Activated CD4-positive, alpha-beta memory T cell treated with anti-CD3 and anti-CD28 coated beads, Interleukin-2, amount 10 ng/mL, durations not matched to agents 7 days and 5 days (primary cell): Measurements from ENCODE around the gene LOXL3. TPM values are rescaled to one million over a fixed set of nuclear protein-coding genes. Genes with fewer than 3 reads are reported as not detected.

Experiments used
- CTCF ChIA-PET: fragments of 350-600 bp; sonication (Branson Sonifier 250); formaldehyde crosslinking; loops from one replicate; lab custom pipeline; 2021; ENCODE audit warnings: antibody characterized with exemption, inconsistent platforms; lab: Charles Lee
- POLR2A ChIA-PET: fragments of 350-600 bp; sonication (Branson Sonifier 250); formaldehyde crosslinking; loops from one replicate; lab custom pipeline; 2021; ENCODE audit warnings: antibody characterized with exemption; lab: Charles Lee
- DNase-seq: peaks from one replicate; pipeline ENCODE4 v3.0.0-alpha.2; 2020
- H3K27ac Mint-ChIP-seq: one replicate; pipeline ENCODE4 v1.8.0; 2021; ENCODE audit warnings: mild to moderate bottlenecking, mixed read lengths
- H3K27me3 Mint-ChIP-seq: one replicate; pipeline ENCODE4 v1.8.0; 2021; ENCODE audit warnings: mixed read lengths
- H3K36me3 Mint-ChIP-seq: one replicate; pipeline ENCODE4 v1.8.0; 2021; ENCODE audit warnings: low read depth, mixed read lengths
- H3K4me1 Mint-ChIP-seq: one replicate; pipeline ENCODE4 v1.8.0; 2021; ENCODE audit warnings: mixed read lengths
- H3K4me3 Mint-ChIP-seq: one replicate; pipeline ENCODE4 v1.8.0; 2021; ENCODE audit warnings: mild to moderate bottlenecking, mixed read lengths
- H3K9me3 Mint-ChIP-seq: one replicate; pipeline ENCODE4 v1.8.0; 2021; ENCODE audit warnings: mixed read lengths
- total RNA-seq, 2 experiments: library from RNA; stranded (reverse); gene quantifications; one replicate each; pipeline ENCODE4 v1.2.3, GENCODE V29; 2021

LOXL3 gene
- total RNA-seq, 2 experiments from 2014 or later = 0.60 to 0.70 TPM

DNA sequence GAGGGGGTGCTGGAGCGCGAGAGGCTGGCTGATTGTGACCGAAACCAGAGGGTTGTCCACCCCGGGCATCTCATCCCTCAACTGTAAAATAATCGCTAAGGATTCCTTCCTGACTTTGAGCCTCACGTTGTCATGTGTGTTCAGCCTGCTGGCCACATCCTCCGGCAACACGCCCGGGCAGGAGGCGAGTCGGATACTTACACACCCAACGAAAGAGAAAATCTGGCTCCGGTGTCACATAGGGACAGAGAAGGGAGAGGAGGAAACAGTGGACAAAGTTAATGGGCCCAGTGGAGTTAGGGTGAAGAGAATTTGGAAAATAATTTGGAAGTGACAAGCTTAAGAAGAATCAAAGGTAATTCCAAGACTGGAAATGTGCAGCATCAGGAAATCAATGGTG lies 37.1 kb downstream of the LOXL3 start:
- Mint-ChIP-seq H3K27ac (no peak overlapping the region), H3K4me3 (peak overlapping the region; percentile 64), H3K27me3 (peaks cover 75% of the 10 kb centered on the region), H3K4me1 (peaks cover 30% of the 10 kb centered on the region), H3K9me3 (no peaks in the 10 kb centered on the region), H3K36me3 (peaks cover 10% of the 10 kb centered on the region)
- ChIA-PET POLR2A (interaction anchor here (0.7 to 6.9 kb wide), 9 partner anchors 8 to 73 kb away, joined by 3 to 64 read pairs (median 11); partner anchors contain the start of genes AUP1, CCDC142, HTRA2 and LBX2), CTCF (interaction anchor here (1.3 kb wide), 1 partner anchor 34 kb away, joined by 4 read pairs; the partner anchor contains the start of genes CCDC142 and TTC31)
- no peak for DNase-seq

DNA sequence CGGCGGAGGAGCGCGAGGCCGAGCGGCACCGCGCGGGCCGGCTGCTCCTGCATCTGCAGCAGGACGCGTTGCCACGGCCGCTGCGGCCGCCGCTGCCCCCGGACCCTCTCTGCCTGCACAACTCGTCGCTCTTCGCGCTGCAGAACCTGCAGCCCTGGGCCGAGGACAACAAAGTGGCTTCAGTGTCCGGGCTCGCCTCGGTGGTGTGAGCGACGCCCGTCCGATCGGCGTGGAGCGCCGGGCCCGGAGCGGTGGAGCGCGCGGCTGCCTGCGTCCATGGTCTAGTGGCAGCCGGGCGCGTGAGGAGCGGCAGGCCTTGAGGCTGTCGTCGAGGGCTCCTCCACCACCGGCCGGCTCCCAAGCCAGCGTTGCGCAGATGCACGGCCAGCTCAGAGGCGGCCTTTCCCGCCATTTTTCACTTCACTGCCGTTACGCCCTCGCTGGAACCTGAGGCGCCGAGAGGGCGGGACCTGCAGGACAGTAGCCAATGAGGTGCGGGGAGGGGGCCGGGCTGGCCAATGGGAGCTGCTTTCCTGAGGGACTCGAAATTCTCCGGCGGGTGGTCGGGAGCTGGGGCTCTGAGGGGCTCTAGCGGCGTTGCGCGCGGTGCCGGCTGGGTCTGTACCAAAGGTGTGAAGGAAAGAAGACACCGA lies 37.6 kb downstream of the LOXL3 start:
- Mint-ChIP-seq H3K36me3 (peaks cover 10% of the 10 kb centered on the region), H3K27ac (no peak overlapping the region), H3K9me3 (no peaks in the 10 kb centered on the region), H3K4me3 (peak overlapping the region; percentile 64), H3K27me3 (peaks cover 80% of the 10 kb centered on the region), H3K4me1 (peaks cover 35% of the 10 kb centered on the region)
- POLR2A ChIA-PET = interaction anchor here (0.7 to 6.9 kb wide), 9 partner anchors 7 to 73 kb away, joined by 3 to 64 read pairs (median 11); partner anchors contain the start of genes AUP1, CCDC142, HTRA2 and LBX2
- peak; percentile 81 for DNase-seq
- CTCF ChIA-PET = interaction anchor here (1.3 kb wide), 1 partner anchor 33 kb away, joined by 4 read pairs; the partner anchor contains the start of genes CCDC142 and TTC31

DNA sequence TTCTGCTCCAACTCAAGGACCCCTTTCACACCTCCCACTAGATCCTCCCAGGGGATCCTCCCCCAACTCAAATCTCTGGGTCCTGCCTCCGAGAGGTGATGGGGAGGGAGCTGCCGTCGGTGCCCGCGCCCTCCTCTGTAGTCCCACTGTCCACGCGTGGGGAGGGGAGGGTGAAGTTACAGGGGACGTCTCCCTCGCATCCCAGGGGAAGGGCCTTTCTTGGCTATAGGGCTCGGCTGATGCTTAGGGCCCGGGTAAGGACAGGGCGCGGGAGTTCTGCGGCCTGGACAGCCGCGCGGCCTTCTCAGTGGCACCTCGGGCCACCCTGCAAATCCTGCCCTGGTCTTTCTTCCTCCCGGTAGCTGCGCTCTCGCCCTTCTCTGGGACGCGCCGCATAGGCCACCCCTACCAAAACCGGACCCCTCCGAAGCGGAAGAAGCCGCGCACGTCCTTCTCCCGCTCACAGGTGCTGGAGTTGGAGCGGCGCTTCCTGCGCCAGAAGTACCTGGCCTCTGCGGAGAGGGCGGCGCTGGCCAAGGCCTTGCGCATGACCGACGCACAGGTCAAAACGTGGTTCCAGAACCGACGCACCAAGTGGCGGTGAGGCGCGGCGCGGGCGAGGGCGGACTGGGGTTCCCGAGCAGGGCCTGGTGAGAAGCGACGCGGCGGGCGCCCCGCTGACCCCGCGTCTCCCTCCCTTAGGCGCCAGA lies 38.3 kb downstream of the LOXL3 start:
- peak overlapping the region; percentile 79 for H3K4me3 Mint-ChIP-seq
- peaks cover 10% of the 10 kb centered on the region for H3K36me3 Mint-ChIP-seq
- ChIA-PET CTCF (no interaction called here), POLR2A (interaction anchor here (1.1 to 6.9 kb wide), 8 partner anchors 11 to 58 kb away, joined by 3 to 64 read pairs (median 12); partner anchors contain the start of genes AUP1, CCDC142, DQX1 and HTRA2)
- no peaks in the 10 kb centered on the region for H3K9me3 Mint-ChIP-seq
- H3K27ac Mint-ChIP-seq = no peak overlapping the region
- H3K4me1 Mint-ChIP-seq = peaks cover 39% of the 10 kb centered on the region
- no peak for DNase-seq
- peaks cover 81% of the 10 kb centered on the region for H3K27me3 Mint-ChIP-seq

DNA sequence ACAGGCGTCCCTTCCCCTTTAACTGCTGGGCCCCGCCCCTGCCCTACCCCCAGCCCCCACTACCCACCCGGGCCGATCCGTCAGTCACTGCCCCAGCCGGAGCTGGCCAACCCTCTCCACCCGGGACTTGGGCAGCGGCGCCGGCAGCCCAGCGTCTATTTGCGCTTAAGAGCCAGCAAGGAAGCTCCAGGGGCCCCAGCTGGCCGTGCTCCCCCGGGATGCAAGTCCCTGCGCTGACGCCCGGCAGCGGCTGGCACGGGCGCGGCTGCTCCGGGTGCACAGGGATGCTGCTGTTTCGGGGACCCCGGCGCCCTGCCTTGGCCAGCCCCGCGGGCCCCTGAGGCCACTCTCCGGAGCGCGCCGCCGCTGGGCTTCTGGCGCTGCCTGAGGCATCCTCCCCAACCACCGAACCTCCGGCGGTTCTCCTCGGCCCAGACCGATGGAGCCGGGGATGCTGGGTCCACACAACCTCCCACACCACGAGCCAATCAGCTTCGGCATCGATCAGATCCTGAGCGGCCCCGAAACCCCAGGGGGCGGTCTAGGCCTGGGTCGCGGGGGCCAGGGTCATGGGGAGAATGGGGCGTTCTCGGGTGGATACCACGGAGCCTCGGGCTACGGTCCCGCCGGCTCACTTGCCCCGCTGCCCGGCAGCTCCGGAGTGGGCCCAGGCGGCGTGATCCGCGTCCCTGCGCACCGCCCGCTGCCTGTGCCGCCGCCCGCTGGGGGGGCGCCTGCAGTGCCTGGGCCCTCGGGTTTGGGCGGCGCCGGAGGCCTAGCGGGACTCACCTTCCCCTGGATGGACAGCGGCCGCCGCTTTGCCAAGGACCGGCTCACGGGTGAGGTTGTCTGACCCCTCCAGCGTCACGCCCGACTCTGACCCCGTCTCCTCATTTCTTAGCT lies 39.1 kb downstream of the LOXL3 start, which contains the start of gene TLX2:
TSS of gene TLX2 (plus strand) at position 83 of the 903 bp plus-strand sequence. CDS start at position 440, 357 bp downstream.
- no peaks in the 10 kb centered on the region for H3K9me3 Mint-ChIP-seq
- peaks cover 76% of the 10 kb centered on the region for H3K27me3 Mint-ChIP-seq
- H3K27ac Mint-ChIP-seq = no peak within 1 kb of the TSS
- peaks cover 43% of the 10 kb centered on the region for H3K4me1 Mint-ChIP-seq
- peaks cover 10% of the 10 kb centered on the region for H3K36me3 Mint-ChIP-seq
- H3K4me3 Mint-ChIP-seq = peak within 1 kb of the TSS; percentile 79
- DNase-seq = peak; percentile 28
- CTCF ChIA-PET = no interaction called here
- POLR2A ChIA-PET = interaction anchor here (1.1 to 6.9 kb wide), 7 partner anchors 10 to 69 kb away, joined by 3 to 64 read pairs (median 18); partner anchors contain the start of genes AUP1, CCDC142, DQX1 and HTRA2

DNA sequence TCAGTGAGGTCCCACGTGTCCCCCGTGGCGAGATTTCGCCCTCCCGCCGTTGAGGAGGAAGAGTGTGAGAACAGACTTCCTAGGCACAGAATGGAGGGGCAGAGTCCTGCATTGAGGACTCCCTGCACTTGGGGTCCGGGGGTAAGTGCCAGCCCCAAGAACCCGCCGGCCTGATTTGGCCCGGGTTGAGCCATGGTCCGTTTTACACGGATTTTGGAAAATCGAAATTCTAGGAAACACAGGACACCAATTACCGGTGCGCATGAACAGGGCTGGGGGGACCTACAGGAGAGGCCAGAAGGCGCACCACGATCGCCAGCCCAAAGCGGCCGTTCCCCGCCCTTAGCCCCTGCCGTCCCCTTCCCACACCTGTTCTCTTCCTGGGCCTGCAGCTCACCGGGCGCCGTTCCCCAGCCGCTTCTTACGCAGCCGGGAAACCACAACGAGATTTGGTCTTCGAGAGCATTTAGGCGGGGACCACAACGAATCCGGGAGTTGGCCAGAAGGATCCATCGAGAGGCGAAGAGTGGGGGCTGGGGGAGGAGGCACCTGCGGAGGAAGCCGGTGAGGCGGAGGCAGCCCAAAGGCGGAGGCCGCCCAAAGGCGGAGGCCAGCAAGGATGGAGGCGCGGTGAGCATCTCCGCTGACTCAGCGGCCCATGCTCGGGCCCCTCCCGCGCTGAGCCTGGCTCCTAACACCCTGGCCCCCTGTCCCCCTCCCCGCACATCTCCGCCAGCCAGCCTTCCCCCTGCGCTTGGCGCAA lies 40.0 kb downstream of the LOXL3 start:
- POLR2A ChIA-PET = interaction anchor here (1.0 to 6.9 kb wide), 10 partner anchors 8 to 70 kb away, joined by 3 to 64 read pairs (median 7); partner anchors contain the start of genes AUP1, CCDC142, DQX1 and HTRA2
- H3K27me3 Mint-ChIP-seq = peaks cover 68% of the 10 kb centered on the region

DNA sequence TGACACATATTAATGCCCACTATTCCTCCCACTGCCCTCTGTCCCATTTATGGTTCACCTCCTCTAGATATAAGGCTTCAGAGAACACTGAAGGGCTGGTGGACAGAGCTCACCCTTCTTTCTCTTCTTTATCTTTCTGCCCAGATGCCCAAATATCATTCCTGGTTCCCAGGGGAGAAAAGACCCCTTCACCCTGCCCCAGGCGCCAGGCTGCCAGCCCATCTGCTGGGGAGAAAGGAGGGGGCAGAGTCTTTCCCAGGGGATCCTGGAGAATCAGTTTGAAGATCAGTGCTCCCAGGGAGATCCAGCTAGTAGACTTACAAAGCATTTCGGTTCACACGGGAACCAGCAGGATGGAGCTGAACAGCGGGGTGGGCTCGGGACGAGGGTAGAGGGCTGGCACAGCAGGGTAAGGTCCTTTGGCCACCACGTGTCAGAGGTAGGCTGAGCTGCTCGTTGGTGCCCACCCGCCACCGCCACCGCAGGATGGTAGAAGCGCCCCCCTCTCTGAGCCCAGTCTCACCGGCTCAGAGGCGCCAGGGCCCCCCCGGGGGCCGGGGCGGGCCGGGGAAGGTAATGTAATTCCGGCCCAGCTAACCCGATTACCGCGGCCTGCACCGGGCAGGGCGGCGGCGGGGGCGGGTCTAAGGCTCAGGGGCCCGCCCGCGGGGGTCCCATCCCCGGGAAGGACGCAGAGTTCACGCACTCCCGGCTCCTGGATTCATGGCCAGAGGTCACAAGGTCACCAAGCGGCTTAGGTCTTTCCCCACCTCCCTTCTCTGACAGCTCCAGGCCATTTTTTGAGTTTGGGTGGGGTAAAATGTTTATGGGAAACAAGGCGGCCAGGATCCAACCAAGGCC lies 40.8 kb downstream of the LOXL3 start:
- no peak for DNase-seq
- peak overlapping the region; percentile 64 for H3K4me3 Mint-ChIP-seq
- H3K9me3 Mint-ChIP-seq = no peaks in the 10 kb centered on the region
- H3K27ac Mint-ChIP-seq = no peak overlapping the region
- H3K27me3 Mint-ChIP-seq = peaks cover 60% of the 10 kb centered on the region
- peaks cover 10% of the 10 kb centered on the region for H3K36me3 Mint-ChIP-seq
- H3K4me1 Mint-ChIP-seq = peaks cover 52% of the 10 kb centered on the region
- POLR2A ChIA-PET = interaction anchor here (1.0 to 6.9 kb wide), 7 partner anchors 9 to 30 kb away, joined by 3 to 64 read pairs (median 18); partner anchors contain the start of genes AUP1, CCDC142, DQX1 and HTRA2
- CTCF ChIA-PET = interaction anchor here (1.0 kb wide), 1 partner anchor 16 kb away, joined by 4 read pairs; no protein-coding TSS in a partner anchor

More for the DNA sequence above, 40.0 kb downstream of the LOXL3 start:
- H3K4me1 Mint-ChIP-seq = peaks cover 44% of the 10 kb centered on the region
- H3K9me3 Mint-ChIP-seq = no peaks in the 10 kb centered on the region
- H3K36me3 Mint-ChIP-seq = peaks cover 10% of the 10 kb centered on the region
- peak overlapping the region; percentile 64 for H3K4me3 Mint-ChIP-seq
- DNase-seq = peak; percentile 60
- no peak overlapping the region for H3K27ac Mint-ChIP-seq
- CTCF ChIA-PET = no interaction called here

DNA sequence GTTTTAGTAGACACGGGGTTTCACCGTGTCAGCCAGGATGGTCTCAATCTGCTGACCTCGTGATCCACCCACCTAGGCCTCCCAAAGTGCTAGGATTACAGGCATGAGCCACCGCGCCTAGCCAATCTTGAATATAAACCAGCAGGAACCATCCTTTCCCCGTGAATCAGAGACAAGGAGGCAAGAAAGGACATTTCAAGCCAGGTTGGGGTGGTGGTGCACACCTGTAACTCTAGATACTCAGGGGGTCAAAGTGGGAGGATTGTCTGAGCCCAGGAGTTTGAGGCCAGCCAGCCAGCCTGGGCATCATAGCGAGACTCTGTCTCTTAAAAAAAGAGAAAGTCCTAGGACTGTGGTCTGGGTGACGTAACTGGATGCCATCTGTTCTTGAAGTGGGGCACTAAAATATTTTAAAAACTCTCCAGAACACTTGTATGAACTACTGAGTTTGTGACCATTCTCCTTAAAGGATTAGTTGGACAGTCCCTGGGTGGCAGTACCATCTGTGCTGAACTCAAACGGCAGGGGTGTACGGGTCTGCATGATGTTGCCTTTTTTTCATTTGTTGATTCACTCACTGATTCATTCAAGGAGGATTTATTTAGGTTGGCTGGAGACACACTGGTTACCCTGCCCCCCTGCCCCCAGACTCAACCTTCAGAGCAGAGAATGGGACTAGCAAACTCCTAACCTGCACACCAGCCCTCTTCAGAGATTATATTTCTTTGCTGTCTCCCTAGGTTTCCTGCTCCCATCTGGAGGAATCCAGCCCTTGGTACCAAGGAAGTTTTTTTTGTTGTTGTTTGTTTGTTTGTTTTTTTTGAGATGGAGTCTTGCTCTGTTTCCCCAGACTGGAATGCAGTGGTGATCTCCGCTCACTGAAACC lies 42.4 kb downstream of the LOXL3 start:
- ChIA-PET POLR2A (interaction anchor here (1.3 to 5.1 kb wide), 3 partner anchors 19 to 57 kb away, joined by 4 to 52 read pairs (median 6); partner anchors contain the start of genes AUP1, CCDC142, HTRA2 and INO80B), CTCF (interaction anchor here (0.6 to 2.9 kb wide), 4 partner anchors 10 to 74 kb away, joined by 3 to 10 read pairs (median 4); no protein-coding TSS in a partner anchor)
- H3K27ac Mint-ChIP-seq = no peak overlapping the region
- no peak for DNase-seq
- peaks cover 16% of the 10 kb centered on the region for H3K36me3 Mint-ChIP-seq
- peaks cover 45% of the 10 kb centered on the region for H3K27me3 Mint-ChIP-seq
- no peak overlapping the region for H3K4me3 Mint-ChIP-seq
- H3K4me1 Mint-ChIP-seq = peaks cover 56% of the 10 kb centered on the region
- H3K9me3 Mint-ChIP-seq = no peaks in the 10 kb centered on the region

DNA sequence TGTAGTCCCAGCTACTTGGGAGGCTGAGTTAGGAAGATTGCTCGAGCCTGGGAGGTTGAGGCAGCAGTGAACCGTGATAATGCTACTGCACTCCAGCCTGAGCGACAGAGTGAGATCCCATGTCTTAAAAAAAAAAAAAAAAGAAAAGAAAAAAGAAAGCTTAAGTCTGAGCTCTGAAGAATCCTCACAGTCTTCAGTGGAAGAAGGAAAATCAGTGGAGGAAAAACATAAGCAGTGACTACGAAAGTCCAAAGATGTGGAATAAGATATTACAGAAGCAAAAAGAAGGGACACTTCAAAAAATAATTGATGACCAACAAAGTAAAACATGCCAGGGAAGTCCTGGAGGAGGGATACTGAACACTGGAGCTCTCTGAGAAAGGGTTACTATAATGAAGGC lies 43.5 kb downstream of the LOXL3 start:
- ChIA-PET POLR2A (interaction anchor here (0.9 to 5.1 kb wide), 9 partner anchors 9 to 56 kb away, joined by 3 to 52 read pairs (median 4); partner anchors contain the start of genes AUP1, CCDC142, HTRA2 and INO80B), CTCF (interaction anchor here (0.9 to 2.9 kb wide), 3 partner anchors 20 to 77 kb away, joined by 3 to 10 read pairs (median 8); partner anchors contain the start of genes AUP1 and HTRA2)
- Mint-ChIP-seq H3K9me3 (no peaks in the 10 kb centered on the region), H3K4me1 (peaks cover 54% of the 10 kb centered on the region), H3K27ac (no peak overlapping the region), H3K36me3 (peaks cover 21% of the 10 kb centered on the region), H3K27me3 (peaks cover 37% of the 10 kb centered on the region), H3K4me3 (no peak overlapping the region)
- no peak for DNase-seq

DNA sequence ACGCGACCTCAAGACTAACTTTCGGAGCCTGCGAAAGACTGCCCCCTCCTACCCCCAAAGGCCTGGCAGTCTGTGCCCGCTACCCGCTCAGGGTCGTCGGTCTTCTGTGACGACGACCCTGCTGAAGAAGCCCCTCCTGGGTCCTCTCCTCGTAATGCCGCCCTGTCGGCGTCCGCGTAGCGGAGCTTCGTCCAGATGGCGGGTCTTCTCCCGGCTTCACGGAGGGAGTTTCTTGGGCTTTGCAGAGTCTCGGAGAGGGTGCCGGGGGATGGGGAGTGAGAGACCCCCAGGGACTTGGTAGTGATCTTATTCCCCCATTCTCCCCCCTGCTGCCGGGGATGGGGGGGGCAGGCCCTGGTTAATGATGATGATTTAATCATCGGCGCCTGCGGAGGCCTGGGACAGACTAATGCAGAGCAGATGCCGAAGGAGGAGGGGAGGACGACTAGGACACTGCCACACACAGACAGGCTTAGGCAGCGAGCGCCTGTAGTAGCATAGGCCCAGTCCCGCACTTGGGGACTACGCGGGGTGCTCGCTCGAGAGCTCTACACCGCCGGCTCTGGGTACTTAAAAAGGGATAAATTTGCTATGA lies 45.7 kb downstream of the LOXL3 start:
- Mint-ChIP-seq H3K4me3 (peak overlapping the region; percentile 97), H3K27ac (peak overlapping the region; percentile 99), H3K9me3 (no peaks in the 10 kb centered on the region), H3K36me3 (peaks cover 38% of the 10 kb centered on the region), H3K4me1 (peaks cover 62% of the 10 kb centered on the region), H3K27me3 (peaks cover 29% of the 10 kb centered on the region)
- POLR2A ChIA-PET = interaction anchor here (1.1 to 5.1 kb wide), 7 partner anchors 8 to 50 kb away, joined by 3 to 52 read pairs (median 11); partner anchors contain the start of genes AUP1, CCDC142, HTRA2 and LBX2
- CTCF ChIA-PET = interaction anchor here (1.9 to 2.9 kb wide), 2 partner anchors 77 to 78 kb away, joined by 4 to 10 read pairs; no protein-coding TSS in a partner anchor
- peak; percentile 32 for DNase-seq
